ENCODE data around the gene CAV1. TPM values are rescaled to one million over a fixed set of nuclear protein-coding genes. Genes with fewer than 3 reads are reported as not detected.

CAV1 gene
- total RNA-seq, 3 donors from 2014 or later (not counting 1 experiment from before 2014, with no cell fraction given), result not detected

DNA sequence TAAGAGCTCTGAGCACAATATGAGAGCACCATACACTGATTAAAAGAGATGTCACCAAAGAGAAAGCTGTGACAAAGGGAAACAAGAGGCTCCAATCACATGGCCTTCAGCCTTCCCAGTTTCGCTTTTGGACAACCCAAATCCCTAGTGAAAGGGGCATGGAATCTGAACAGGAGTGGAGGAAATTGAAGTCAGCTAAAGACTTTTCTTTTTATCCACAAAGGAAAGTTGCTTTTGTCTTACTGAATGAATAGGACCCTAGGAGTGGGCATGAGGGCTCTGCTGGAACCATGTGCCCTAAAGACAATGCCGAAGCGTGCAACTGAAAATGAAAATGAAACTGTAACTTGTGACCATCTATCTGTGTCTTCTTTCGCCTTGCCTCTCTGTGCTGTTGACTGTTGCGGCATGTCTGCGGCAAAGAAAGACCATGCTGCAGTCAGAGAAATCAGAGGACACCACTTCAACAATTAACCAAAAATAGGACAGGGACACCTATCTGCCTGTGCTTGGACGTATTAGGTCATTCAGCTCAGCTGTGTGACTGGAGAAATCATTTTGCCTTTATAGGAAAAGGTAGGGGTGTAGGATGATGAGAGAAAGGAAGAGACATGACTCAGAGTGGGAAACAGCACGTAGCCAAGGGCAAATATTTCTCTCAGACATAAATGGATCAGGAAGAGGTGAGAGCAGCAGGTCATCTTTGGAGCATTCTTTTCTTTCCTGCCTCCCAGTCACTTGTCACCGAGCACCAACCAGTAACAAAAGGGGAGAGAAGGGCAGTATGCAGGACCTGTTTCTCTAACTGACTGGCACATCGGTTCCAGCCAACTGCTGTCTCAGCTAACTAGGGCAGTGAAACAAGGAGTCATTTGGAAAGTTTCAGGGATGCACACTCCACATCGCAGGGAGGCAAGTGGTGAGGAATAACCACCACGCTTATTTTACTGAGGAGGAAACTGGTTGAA, 13.0 kb upstream of the CAV1 start:
- TF ChIP-seq, protein P1, sequence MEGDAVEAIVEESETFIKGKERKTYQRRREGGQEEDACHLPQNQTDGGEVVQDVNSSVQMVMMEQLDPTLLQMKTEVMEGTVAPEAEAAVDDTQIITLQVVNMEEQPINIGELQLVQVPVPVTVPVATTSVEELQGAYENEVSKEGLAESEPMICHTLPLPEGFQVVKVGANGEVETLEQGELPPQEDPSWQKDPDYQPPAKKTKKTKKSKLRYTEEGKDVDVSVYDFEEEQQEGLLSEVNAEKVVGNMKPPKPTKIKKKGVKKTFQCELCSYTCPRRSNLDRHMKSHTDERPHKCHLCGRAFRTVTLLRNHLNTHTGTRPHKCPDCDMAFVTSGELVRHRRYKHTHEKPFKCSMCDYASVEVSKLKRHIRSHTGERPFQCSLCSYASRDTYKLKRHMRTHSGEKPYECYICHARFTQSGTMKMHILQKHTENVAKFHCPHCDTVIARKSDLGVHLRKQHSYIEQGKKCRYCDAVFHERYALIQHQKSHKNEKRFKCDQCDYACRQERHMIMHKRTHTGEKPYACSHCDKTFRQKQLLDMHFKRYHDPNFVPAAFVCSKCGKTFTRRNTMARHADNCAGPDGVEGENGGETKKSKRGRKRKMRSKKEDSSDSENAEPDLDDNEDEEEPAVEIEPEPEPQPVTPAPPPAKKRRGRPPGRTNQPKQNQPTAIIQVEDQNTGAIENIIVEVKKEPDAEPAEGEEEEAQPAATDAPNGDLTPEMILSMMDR (IDR thresholded peaks at IDR 0.05), result no peak
- H3K4me1 Mint-ChIP-seq, result peaks cover 16 to 18% of the 10 kb centered on the region in 2 donors
- H3K27me3 Mint-ChIP-seq (ENCODE audit: low read depth in 2 of 2), result peaks cover 17 to 20% of the 10 kb centered on the region in 2 donors
- Histone ChIP-seq H3K4me3 (ENCODE audit: low read length) (peak overlapping the region; percentile 33), H3K27me3 (ENCODE audit: control insufficient read depth, insufficient read depth, low read length) (no peaks in the 10 kb centered on the region), H3K9me3 (ENCODE audit: control insufficient read depth, insufficient read depth, low read length) (no peaks in the 10 kb centered on the region), H3K4me1 (ENCODE audit: control insufficient read depth, insufficient read depth, low read length) (peaks cover 9% of the 10 kb centered on the region), H3K27ac (ENCODE audit: low read length) (peak overlapping the region; percentile 44), H3K36me3 (ENCODE audit: control insufficient read depth, insufficient read depth, low read length) (no peaks in the 10 kb centered on the region)
- H3K4me3 Mint-ChIP-seq, result peak overlapping the region; percentile 85
- 48% methylated on average over 12 of the region's 12 CpGs for WGBS (ENCODE audit: insufficient coverage)
- peak overlapping the region; percentile 66 to 87 for H3K27ac Mint-ChIP-seq
- H3K9me3 Mint-ChIP-seq, result no peaks in the 10 kb centered on the region
- peak; percentile 93 to 97 (median 96) for ATAC-seq
- H3K36me3 Mint-ChIP-seq, result no peaks in the 10 kb centered on the region
- peak; percentile 17 to 66 for DNase-seq
- intact Hi-C loops (cut with micrococcal nuclease), result no loop called here

DNA sequence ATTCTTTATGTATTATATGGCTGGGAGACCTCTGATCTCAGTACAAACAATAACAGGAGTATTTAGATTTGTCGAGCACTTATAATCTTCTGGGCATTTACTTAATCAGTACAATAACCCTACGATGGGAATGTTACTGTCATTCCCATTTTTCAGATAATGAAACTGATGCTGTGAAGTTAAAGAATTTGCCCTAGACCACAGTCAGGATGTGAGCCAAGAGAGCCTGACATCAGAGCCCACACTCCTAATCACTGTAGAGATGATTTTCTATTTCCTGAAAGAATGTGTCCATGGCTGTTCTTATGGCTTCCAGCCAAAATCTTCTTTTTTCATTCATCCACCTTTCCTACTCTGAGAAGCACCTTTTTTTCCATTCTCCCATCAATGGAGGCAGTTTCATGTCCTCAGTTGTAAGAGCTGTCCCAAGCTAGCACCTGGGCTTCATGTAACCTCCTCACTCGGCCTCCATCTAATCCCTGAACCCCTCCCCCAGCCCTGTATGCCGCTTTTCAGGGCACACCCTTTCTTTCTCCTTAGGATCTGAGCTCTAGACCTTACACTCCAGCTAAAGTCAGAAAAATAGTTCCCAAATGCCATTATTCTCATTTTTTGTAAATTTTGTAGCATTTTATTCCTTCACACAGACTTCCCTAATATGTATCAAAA, 12.2 kb upstream of the CAV1 start:
- Mint-ChIP-seq H3K4me1 (peaks cover 16 to 18% of the 10 kb centered on the region in 2 donors), H3K27ac (peak overlapping the region in 1 of 2 donors; percentile 87), H3K36me3 (no peaks in the 10 kb centered on the region), H3K27me3 (ENCODE audit: low read depth in 2 of 2) (peaks cover 17 to 20% of the 10 kb centered on the region in 2 donors), H3K9me3 (no peaks in the 10 kb centered on the region), H3K4me3 (peak overlapping the region; percentile 22)
- no peaks in the 10 kb centered on the region for H3K27me3 ChIP-seq (ENCODE audit: control insufficient read depth, insufficient read depth, low read length)
- peaks cover 9% of the 10 kb centered on the region for H3K4me1 ChIP-seq (ENCODE audit: control insufficient read depth, insufficient read depth, low read length)
- H3K27ac ChIP-seq (ENCODE audit: low read length), result peak overlapping the region; percentile 44
- WGBS (ENCODE audit: insufficient coverage), result 96% methylated on average over 2 of the region's 4 CpGs
- intact Hi-C loops (cut with micrococcal nuclease), result no loop called here
- H3K36me3 ChIP-seq (ENCODE audit: control insufficient read depth, insufficient read depth, low read length), result no peaks in the 10 kb centered on the region
- H3K9me3 ChIP-seq (ENCODE audit: control insufficient read depth, insufficient read depth, low read length), result no peaks in the 10 kb centered on the region
- ATAC-seq (no peak), DNase-seq (no peak)
- TF ChIP-seq, protein P1 (IDR thresholded peaks at IDR 0.05), result no peak
- no peak overlapping the region for H3K4me3 ChIP-seq (ENCODE audit: low read length)

DNA sequence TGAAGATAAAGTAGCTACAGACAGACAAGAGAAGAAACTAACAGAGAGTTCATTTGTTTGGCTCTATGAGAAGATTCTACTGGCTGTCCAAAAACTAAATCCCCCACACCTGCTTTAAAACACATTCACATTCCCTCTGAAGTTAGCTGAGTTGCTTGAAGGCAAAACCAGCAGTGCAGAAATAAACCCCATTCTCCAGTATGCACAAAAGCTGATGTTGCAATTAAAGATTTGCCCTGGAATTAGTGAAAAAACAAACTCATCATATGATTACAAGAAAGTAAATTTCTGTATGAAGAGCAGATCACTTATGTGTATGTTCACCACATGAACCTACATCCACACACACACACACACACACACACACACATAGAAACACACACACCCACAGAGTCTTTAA, 9.3 kb upstream of the CAV1 start:
- Histone ChIP-seq H3K4me1 (ENCODE audit: control insufficient read depth, insufficient read depth, low read length) (peaks cover 9% of the 10 kb centered on the region), H3K9me3 (ENCODE audit: control insufficient read depth, insufficient read depth, low read length) (no peaks in the 10 kb centered on the region), H3K36me3 (ENCODE audit: control insufficient read depth, insufficient read depth, low read length) (no peaks in the 10 kb centered on the region), H3K27me3 (ENCODE audit: control insufficient read depth, insufficient read depth, low read length) (no peaks in the 10 kb centered on the region), H3K27ac (ENCODE audit: low read length) (no peak overlapping the region), H3K4me3 (ENCODE audit: low read length) (no peak overlapping the region)
- Mint-ChIP-seq H3K27ac (no peak overlapping the region), H3K36me3 (no peaks in the 10 kb centered on the region), H3K4me1 (peaks cover 16 to 18% of the 10 kb centered on the region in 2 donors), H3K27me3 (ENCODE audit: low read depth in 2 of 2) (peaks cover 16 to 29% of the 10 kb centered on the region in 2 donors), H3K4me3 (no peak overlapping the region), H3K9me3 (no peaks in the 10 kb centered on the region)
- DNase-seq (no peak), ATAC-seq (no peak)
- intact Hi-C loops (cut with micrococcal nuclease), result no loop called here
- TF ChIP-seq, protein P1 (IDR thresholded peaks at IDR 0.05), result no peak

Data from natural killer cell (primary cell).